Measurements from ENCODE around the gene OR52E1.

DNA sequence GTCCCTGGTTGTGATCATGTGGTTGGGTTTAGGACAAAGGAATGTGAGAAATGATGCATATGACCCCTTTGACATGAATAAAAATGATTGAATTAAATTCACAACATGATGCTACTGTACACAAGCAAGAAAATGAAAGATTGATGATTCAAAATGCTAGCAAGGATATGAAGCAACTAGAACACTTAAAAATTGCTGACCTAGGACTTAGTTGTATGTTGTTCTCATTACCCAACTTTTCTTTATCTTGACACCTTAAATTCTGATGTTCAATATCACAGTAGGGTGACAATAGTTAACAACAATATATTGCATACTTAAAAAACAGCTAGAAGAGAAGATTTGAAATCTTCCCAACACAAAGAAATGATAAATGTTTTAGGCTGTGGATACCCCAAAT lies 48.2 kb downstream of the OR52E1 start:
- TF ChIP-seq, protein P1, sequence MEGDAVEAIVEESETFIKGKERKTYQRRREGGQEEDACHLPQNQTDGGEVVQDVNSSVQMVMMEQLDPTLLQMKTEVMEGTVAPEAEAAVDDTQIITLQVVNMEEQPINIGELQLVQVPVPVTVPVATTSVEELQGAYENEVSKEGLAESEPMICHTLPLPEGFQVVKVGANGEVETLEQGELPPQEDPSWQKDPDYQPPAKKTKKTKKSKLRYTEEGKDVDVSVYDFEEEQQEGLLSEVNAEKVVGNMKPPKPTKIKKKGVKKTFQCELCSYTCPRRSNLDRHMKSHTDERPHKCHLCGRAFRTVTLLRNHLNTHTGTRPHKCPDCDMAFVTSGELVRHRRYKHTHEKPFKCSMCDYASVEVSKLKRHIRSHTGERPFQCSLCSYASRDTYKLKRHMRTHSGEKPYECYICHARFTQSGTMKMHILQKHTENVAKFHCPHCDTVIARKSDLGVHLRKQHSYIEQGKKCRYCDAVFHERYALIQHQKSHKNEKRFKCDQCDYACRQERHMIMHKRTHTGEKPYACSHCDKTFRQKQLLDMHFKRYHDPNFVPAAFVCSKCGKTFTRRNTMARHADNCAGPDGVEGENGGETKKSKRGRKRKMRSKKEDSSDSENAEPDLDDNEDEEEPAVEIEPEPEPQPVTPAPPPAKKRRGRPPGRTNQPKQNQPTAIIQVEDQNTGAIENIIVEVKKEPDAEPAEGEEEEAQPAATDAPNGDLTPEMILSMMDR (IDR thresholded peaks at IDR 0.05), result no peak
- no peak for TF ChIP-seq POLR2A (IDR thresholded peaks at IDR 0.05; ENCODE audit: low read depth)

All from esophagus muscularis mucosa (tissue), 3 donors.